GM12878 (cell line): Measurements from ENCODE around the gene RPS6KA4. TPM values are rescaled to one million over a fixed set of nuclear protein-coding genes. Genes with fewer than 3 reads are reported as not detected.

ENCODE experiments used
- ATAC-seq: fragments of 200-7000 bp; cut with Tn5 transposase; 3 replicates; pipeline ENCODE4 v1.9.1; 2020; ENCODE audit warnings: mild to moderate bottlenecking, moderate library complexity
- BruUV-seq: library from RNA; stranded (reverse); fragments of 400-500 nt; replicated peaks from 2 replicates; lab custom pipeline; 2021; lab: Mats Ljungman, UMichigan
- CTCF ChIA-PET: fragments of 300-600 bp; sonication (Branson Sonifier 250); formaldehyde crosslinking; extraction: SDS; loops from one replicate; lab custom pipeline; 2021; ENCODE audit warnings: inconsistent platforms; lab: Yijun Ruan, JAX
- POLR2A ChIA-PET: fragments of 350-600 bp; formaldehyde crosslinking; extraction: SDS; loops from one replicate; lab custom pipeline; 2021; ENCODE audit warnings: inconsistent platforms; lab: Charles Lee
- RAD21 ChIA-PET: fragments of 300-600 bp; sonication (Branson Sonifier 250); formaldehyde crosslinking; loops from one replicate; lab custom pipeline; 2023; ENCODE audit warnings: antibody characterized with exemption; ENCODE audit not compliant: unreplicated experiment; lab: Charles Lee
- SMC1A ChIA-PET: fragments of 300-600 bp; sonication (Branson Sonifier 250); formaldehyde crosslinking; loops from one replicate; lab custom pipeline; 2023; ENCODE audit not compliant: unreplicated experiment, uncharacterized antibody; lab: Charles Lee
- DNase-seq: peaks from one replicate; pipeline ENCODE4 v3.0.0-alpha.2; 2011; ENCODE audit warnings: low read depth, low spot score
- FAIRE-seq: peaks from 3 replicates; lab custom pipeline; 2011; peaks lifted over from hg19 to GRCh38; lab: Jason Lieb, UNC
- H2AFZ ChIP-seq: 2 replicates; pipeline ENCODE4 v1.6.0; 2011; ENCODE audit warnings: low read depth, low read length, control low read depth; ENCODE audit not compliant: control insufficient read depth
- H3K27ac ChIP-seq: 2 replicates; pipeline ENCODE4 v1.5.1; 2011; ENCODE audit warnings: control low read depth; ENCODE audit not compliant: control insufficient read depth, insufficient read depth
- H3K27me3 ChIP-seq, 2 experiments: replicated peaks in 1 of 2; 2 replicates each; pipeline versions ENCODE4 v1.6.0 to v1.6.1; 2011; ENCODE audit warnings: low read length in 1 of 2; ENCODE audit not compliant: control insufficient read depth in 2 of 2, insufficient read depth in 2 of 2
- H3K36me3 ChIP-seq, 2 experiments: 2 replicates each; pipeline ENCODE4 v1.5.1; 2011; ENCODE audit warnings: low read length in 1 of 2; ENCODE audit not compliant: control insufficient read depth in 2 of 2, insufficient read depth in 2 of 2
- H3K4me1 ChIP-seq: 2 replicates; pipeline ENCODE4 v1.6.1; 2011; ENCODE audit warnings: mild to moderate bottlenecking, low read length, moderate library complexity, mixed read lengths; ENCODE audit not compliant: control insufficient read depth, insufficient read depth
- H3K4me2 ChIP-seq: 2 replicates; pipeline ENCODE4 v1.6.0; 2011; ENCODE audit warnings: control low read depth; ENCODE audit not compliant: control insufficient read depth, insufficient read depth
- H3K4me3 ChIP-seq: fragments of 200-600 bp; sonication (generic); 2 replicates; pipeline ENCODE4 v1.5.1; 2016
- H3K79me2 ChIP-seq: 2 replicates; pipeline ENCODE4 v1.6.0; 2011; ENCODE audit warnings: low read length; ENCODE audit not compliant: control insufficient read depth, insufficient read depth
- H3K9ac ChIP-seq: 2 replicates; pipeline ENCODE4 v1.8.0; 2011; ENCODE audit warnings: low read length, control low read depth, mixed read lengths; ENCODE audit not compliant: control insufficient read depth, insufficient read depth
- H3K9me3 ChIP-seq: replicated peaks from 3 replicates; pipeline ENCODE4 v1.5.1; 2011; ENCODE audit warnings: mild to moderate bottlenecking, low read length; ENCODE audit not compliant: control insufficient read depth, insufficient read depth
- H4K20me1 ChIP-seq: 2 replicates; pipeline ENCODE4 v1.6.0; 2011; ENCODE audit not compliant: control insufficient read depth, insufficient read depth
- BMI1 ChIP-seq: fragments of 450-650 bp; IDR thresholded peaks from 2 replicates; pipeline ENCODE4 v1.6.1; 2016; ENCODE audit warnings: mild to moderate bottlenecking, moderate library complexity, borderline replicate concordance
- CEBPZ ChIP-seq: fragments of 150-350 bp; IDR thresholded peaks from 2 replicates; pipeline ENCODE4 v1.6.1; 2016; ENCODE audit warnings: low read depth, low read length
- EED ChIP-seq: sonication (generic); IDR thresholded peaks from 2 replicates; pipeline ENCODE4 v1.6.1; 2016; ENCODE audit warnings: antibody characterized with exemption, low read depth
- GABPA ChIP-seq: IDR thresholded peaks from 2 replicates; pipeline ENCODE4 v1.6.1; 2014; ENCODE audit warnings: antibody characterized with exemption, low read depth, mild to moderate bottlenecking, inconsistent platforms
- MTA2 ChIP-seq: fragments of 450-650 bp; IDR thresholded peaks from 2 replicates; pipeline ENCODE4 v1.6.1; 2016; ENCODE audit warnings: low read depth, mild to moderate bottlenecking, moderate library complexity
- NFIC ChIP-seq: IDR thresholded peaks from 2 replicates; pipeline ENCODE4 v1.6.1; 2012; ENCODE audit warnings: low read depth, mild to moderate bottlenecking, inconsistent platforms, low read length, moderate library complexity
- NR2C2 ChIP-seq: IDR thresholded peaks from 2 replicates; pipeline ENCODE4 v1.6.1; 2011; ENCODE audit warnings: borderline replicate concordance, low read depth; ENCODE audit not compliant: control insufficient read depth, insufficient read length
- PRDM15 ChIP-seq: fragments of 450-650 bp; formaldehyde crosslinking; IDR thresholded peaks from 2 replicates; pipeline ENCODE4 v1.4.0; 2020; ENCODE audit warnings: mild to moderate bottlenecking, moderate library complexity
- RCOR1 ChIP-seq: conservative IDR thresholded peaks from 2 replicates; pipeline ENCODE4 v1.6.1; 2012; ENCODE audit warnings: low read depth, low read length, improper control_type of control experiment
- RUNX3 ChIP-seq: IDR thresholded peaks from 2 replicates; pipeline ENCODE4 v1.6.1; 2012; ENCODE audit warnings: low read length, inconsistent platforms
- SMAD1 ChIP-seq: fragments of 450-650 bp; IDR thresholded peaks from 2 replicates; pipeline ENCODE4 v1.6.1; 2018; ENCODE audit warnings: mild to moderate bottlenecking, low read depth; ENCODE audit not compliant: partially characterized antibody
- TAF1 ChIP-seq: IDR thresholded peaks from 2 replicates; pipeline ENCODE4 v1.6.1; 2011; ENCODE audit warnings: mild to moderate bottlenecking, low read depth, low read length, borderline replicate concordance
- TCF7 ChIP-seq: IDR thresholded peaks from 2 replicates; pipeline ENCODE4 v1.6.1; 2014; ENCODE audit warnings: antibody characterized with exemption, borderline replicate concordance
- YBX1 ChIP-seq: fragments of 450-650 bp; IDR thresholded peaks from 2 replicates; pipeline ENCODE4 v1.6.1; 2016; ENCODE audit warnings: antibody characterized with exemption
- WGBS: methylation state at CpG from one replicate; pipeline ENCODE4 v1.1.6; 2016; ENCODE audit warnings: low lambda C conversion rate; ENCODE audit not compliant: insufficient replicate concordance, insufficient coverage; ENCODE audit errors: missing lambda C conversion rate; 5-methylcytosine and 5-hydroxymethylcytosine counted together
- in situ Hi-C: fragments of 300-500 bp; cut with MboI; formaldehyde crosslinking; loops from 9 replicates; pipeline ENCODE4 v1.14.3; 2018; ENCODE audit warnings: mixed read lengths
- intact Hi-C: fragments of 100-400 bp; cut with micrococcal nuclease; formaldehyde crosslinking; loops from one replicate; pipeline ENCODE4 v1.14.2; 2022; ENCODE audit not compliant: unreplicated experiment
- polyA plus RNA-seq, 11 experiments: library from polyadenylated mRNA; depleted of rRNA in 4 of 11; unstranded in 6 of 11; stranded (reverse) in 5 of 11; fragments of >200 nt; fragmentation: Nextera tagmentation in 4 of 11; fragmentation: Illumina TruSeq in 1 of 11; extraction: Ambion mirVana in 4 of 11; extraction: Trizol in 1 of 11; gene quantifications; 1 replicate in 1 of 11; 2 replicates in 10 of 11; pipeline versions ENCODE4 v1.2.1 to v1.2.3, GENCODE V29; 2011 to 2016; ENCODE audit warnings: inconsistent platforms in 2 of 11, missing spikeins in 2 of 11, low read depth in 1 of 11
- total RNA-seq, 4 experiments: library from RNA; depleted of rRNA in 3 of 4; stranded (reverse); fragments of >200 nt in 3 of 4; fragmentation: Illumina TruSeq in 1 of 4; extraction: Trizol in 1 of 4; gene quantifications; 2 replicates each; pipeline versions ENCODE4 v1.2.1 to v1.2.3, GENCODE V29; 2013 to 2021

RPS6KA4 gene
- total and polyA plus RNA-seq, 10 of the 15 experiments (the other 5 are each of a cell fraction or from before 2014, with no cell fraction given), result 0.34 to 32.6 (median 11.3) TPM

GRCh38 chr11:64318766-64319761, 39.9 kb upstream of the RPS6KA4 start:
- no peaks in the 10 kb centered on the region for H4K20me1 ChIP-seq
- in situ Hi-C loops, result no loop called here
- H3K27me3 ChIP-seq, result no peaks in the 10 kb centered on the region
- H3K4me1 ChIP-seq, result peaks cover 9% of the 10 kb centered on the region
- H3K27ac ChIP-seq, result peak overlapping the region; percentile 99
- H2AFZ ChIP-seq, result no peak overlapping the region
- TF ChIP-seq RCOR1 (no peak), YBX1 (no peak), TCF7 (no peak), TAF1 (no peak), PRDM15 (CRISPR knock-in tag) (no peak), NR2C2 (no peak), GABPA (no peak), NFIC (no peak), SMAD1 (no peak), BMI1 (no peak), RUNX3 (no peak), EED (no peak), CEBPZ (no peak), MTA2 (no peak)
- WGBS, result 40% methylated on average over 13 of the region's 19 CpGs
- peaks cover 26% of the 10 kb centered on the region for H3K79me2 ChIP-seq
- H3K9ac ChIP-seq, result peak overlapping the region; percentile 98
- ChIA-PET RAD21 (interaction anchor here (1.1 to 5.6 kb wide), 8 partner anchors 13 to 330 kb away, joined by 5 to 176 read pairs (median 38); partner anchors contain the start of genes CCDC88B, ESRRA, FERMT3 and RPS6KA4), POLR2A (interaction anchor here (0.7 to 3.5 kb wide), 10 partner anchors 8 to 395 kb away, joined by 3 to 27 read pairs (median 15); partner anchors contain the start of gene RPS6KA4), SMC1A (interaction anchor here (1.5 to 5.3 kb wide), 4 partner anchors 14 to 332 kb away, joined by 7 to 71 read pairs (median 24); no protein-coding TSS in a partner anchor), CTCF (interaction anchor here (1.3 to 5.9 kb wide), 8 partner anchors 16 to 113 kb away, joined by 4 to 228 read pairs (median 22); partner anchors contain the start of genes CCDC88B, ESRRA, FERMT3 and RPS6KA4)
- DNase-seq, result no peak
- FAIRE-seq, result no peak
- intact Hi-C loops, result loop anchor here (1.0 to 5.0 kb wide), 2 partner anchors 12 to 38 kb away; partner anchors contain the start of gene RPS6KA4
- peaks cover 0 to 10% of the 10 kb centered on the region in 2 experiments; a peak in 3 of 4 replicates for H3K36me3 ChIP-seq
- peak overlapping the region; percentile 98 for H3K4me2 ChIP-seq
- TSS peak; percentile 68 for BruUV-seq
- H3K4me3 ChIP-seq, result peak overlapping the region; percentile 80
- ATAC-seq, result no peak
- no peaks in the 10 kb centered on the region for H3K9me3 ChIP-seq
